ENCODE results near the gene C20orf96. TPM values are rescaled to one million over a fixed set of nuclear protein-coding genes. Genes with fewer than 3 reads are reported as not detected.
"Not testable (repeated sequence)": the region's sequence is repeated elsewhere in the genome, so short reads cannot be mapped to it uniquely, and the experiment has no call there.

C20orf96 gene
- total RNA-seq, 1 donor from 2014 or later = 0.79 TPM

GRCh38 chr20:259981-260380, 30.6 kb downstream of the C20orf96 start:
- FAIRE-seq (no peak), DNase-seq (ENCODE audit: low read depth) (no peak)
- H3K27me3 ChIP-seq (ENCODE audit: control insufficient read depth, insufficient read depth, low read length) = no peaks in the 10 kb centered on the region
- H3K4me3 ChIP-seq (ENCODE audit: low read depth, low read length) = no peak overlapping the region
- H3K36me3 ChIP-seq (ENCODE audit: control insufficient read depth, insufficient read depth, low read length) = no peaks in the 10 kb centered on the region
- TF ChIP-seq, protein P1, sequence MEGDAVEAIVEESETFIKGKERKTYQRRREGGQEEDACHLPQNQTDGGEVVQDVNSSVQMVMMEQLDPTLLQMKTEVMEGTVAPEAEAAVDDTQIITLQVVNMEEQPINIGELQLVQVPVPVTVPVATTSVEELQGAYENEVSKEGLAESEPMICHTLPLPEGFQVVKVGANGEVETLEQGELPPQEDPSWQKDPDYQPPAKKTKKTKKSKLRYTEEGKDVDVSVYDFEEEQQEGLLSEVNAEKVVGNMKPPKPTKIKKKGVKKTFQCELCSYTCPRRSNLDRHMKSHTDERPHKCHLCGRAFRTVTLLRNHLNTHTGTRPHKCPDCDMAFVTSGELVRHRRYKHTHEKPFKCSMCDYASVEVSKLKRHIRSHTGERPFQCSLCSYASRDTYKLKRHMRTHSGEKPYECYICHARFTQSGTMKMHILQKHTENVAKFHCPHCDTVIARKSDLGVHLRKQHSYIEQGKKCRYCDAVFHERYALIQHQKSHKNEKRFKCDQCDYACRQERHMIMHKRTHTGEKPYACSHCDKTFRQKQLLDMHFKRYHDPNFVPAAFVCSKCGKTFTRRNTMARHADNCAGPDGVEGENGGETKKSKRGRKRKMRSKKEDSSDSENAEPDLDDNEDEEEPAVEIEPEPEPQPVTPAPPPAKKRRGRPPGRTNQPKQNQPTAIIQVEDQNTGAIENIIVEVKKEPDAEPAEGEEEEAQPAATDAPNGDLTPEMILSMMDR (IDR thresholded peaks at IDR 0.05; ENCODE audit: insufficient read depth, low read length, severe bottlenecking) = no peak

GRCh38 chr20:258963-259362, 31.6 kb downstream of the C20orf96 start:
- TF ChIP-seq, protein P1 (IDR thresholded peaks at IDR 0.05; ENCODE audit: insufficient read depth, low read length, severe bottlenecking) = no peak
- FAIRE-seq (no peak), DNase-seq (ENCODE audit: low read depth) (peak; percentile 30)
- H3K4me3 ChIP-seq (ENCODE audit: low read depth, low read length) = no peak overlapping the region
- H3K36me3 ChIP-seq (ENCODE audit: control insufficient read depth, insufficient read depth, low read length) = no peaks in the 10 kb centered on the region
- no peaks in the 10 kb centered on the region for H3K27me3 ChIP-seq (ENCODE audit: control insufficient read depth, insufficient read depth, low read length)

DNA sequence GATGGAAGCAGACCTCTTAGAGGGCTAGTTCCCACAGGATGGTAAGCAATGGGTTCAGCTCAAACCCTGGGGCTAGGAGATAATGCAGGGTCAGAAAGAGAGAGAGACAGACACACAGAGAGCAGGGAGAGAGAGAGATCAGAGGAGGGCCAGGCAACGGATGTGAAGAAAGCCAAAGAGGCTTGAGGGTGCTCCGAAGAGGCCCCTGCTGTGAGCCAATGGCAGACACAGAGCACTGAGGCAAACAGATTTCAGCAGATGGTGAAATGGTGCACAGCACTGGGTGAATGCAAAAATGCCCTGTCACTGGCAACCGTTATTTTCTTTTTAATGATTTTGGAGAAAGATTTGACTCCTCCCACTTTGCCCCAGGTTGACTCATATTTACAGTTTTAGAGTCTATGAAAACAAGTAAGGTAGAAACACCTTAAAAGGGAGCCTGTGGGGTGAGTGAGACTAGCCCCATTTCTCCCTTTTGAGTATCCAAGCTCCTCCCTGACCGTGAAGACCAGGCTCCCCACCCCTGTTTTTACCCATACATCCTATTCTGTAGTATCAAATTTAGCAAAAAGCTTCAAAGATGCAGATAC, 32.2 kb downstream of the C20orf96 start:
- DNase-seq (ENCODE audit: low read depth) (no peak), FAIRE-seq (no peak)
- Histone ChIP-seq H3K4me3 (ENCODE audit: low read depth, low read length) (no peak overlapping the region), H3K36me3 (ENCODE audit: control insufficient read depth, insufficient read depth, low read length) (no peaks in the 10 kb centered on the region), H3K27me3 (ENCODE audit: control insufficient read depth, insufficient read depth, low read length) (no peaks in the 10 kb centered on the region)
- TF ChIP-seq, protein P1 (IDR thresholded peaks at IDR 0.05; ENCODE audit: insufficient read depth, low read length, severe bottlenecking) = no peak

- FAIRE-seq = no peak
Measured at GRCh38 chr20:257419-257818, 33.1 kb downstream of the C20orf96 start, which contains the start of gene DEFB132. Gene DEFB132, plus strand, starts transcription at chr20:257724. Its CDS starts 55 bp downstream, at chr20:257779.

GRCh38 chr20:253447-253846, 37.1 kb downstream of the C20orf96 start:
- not testable (repeated sequence) for FAIRE-seq; H3K27me3 ChIP-seq (ENCODE audit: control insufficient read depth, insufficient read depth, low read length); H3K4me3 ChIP-seq (ENCODE audit: low read depth, low read length); DNase-seq (ENCODE audit: low read depth); H3K36me3 ChIP-seq (ENCODE audit: control insufficient read depth, insufficient read depth, low read length)

More at GRCh38 chr20:257419-257818, 33.1 kb downstream of the C20orf96 start, which contains the start of gene DEFB132:
- Histone ChIP-seq H3K36me3 (ENCODE audit: control insufficient read depth, insufficient read depth, low read length) (no peaks in the 10 kb centered on the region), H3K27me3 (ENCODE audit: control insufficient read depth, insufficient read depth, low read length) (no peaks in the 10 kb centered on the region), H3K4me3 (ENCODE audit: low read depth, low read length) (no peak within 1 kb of the TSS)
- DNase-seq (ENCODE audit: low read depth) = no peak
- TF ChIP-seq, protein P1 (IDR thresholded peaks at IDR 0.05; ENCODE audit: insufficient read depth, low read length, severe bottlenecking) = no peak

- no peak for DNase-seq (ENCODE audit: low read depth)
- Histone ChIP-seq H3K27me3 (ENCODE audit: control insufficient read depth, insufficient read depth, low read length) (no peaks in the 10 kb centered on the region), H3K36me3 (ENCODE audit: control insufficient read depth, insufficient read depth, low read length) (no peaks in the 10 kb centered on the region), H3K4me3 (ENCODE audit: low read depth, low read length) (no peak overlapping the region)
- TF ChIP-seq, protein P1 (IDR thresholded peaks at IDR 0.05; ENCODE audit: insufficient read depth, low read length, severe bottlenecking) = no peak
- no peak for FAIRE-seq
Measured at GRCh38 chr20:252801-253200, 37.7 kb downstream of the C20orf96 start.
